ENCODE results near the gene TRAPPC13. TPM values are rescaled to one million over a fixed set of nuclear protein-coding genes. Genes with fewer than 3 reads are reported as not detected.
"Not testable (repeated sequence)": the region's sequence is repeated elsewhere in the genome, so short reads cannot be mapped to it uniquely, and the experiment has no call there.

TRAPPC13 gene
- total RNA-seq, 1 donor from 2014 or later = 29.3 TPM

- DNase-seq (ENCODE audit: low read depth) = not testable (repeated sequence)
These were observed 51.2 kb downstream of the TRAPPC13 start for GRCh38 chr5:65676056-65676455.

GRCh38 chr5:65682148-65682547, 57.3 kb downstream of the TRAPPC13 start:
- DNase-seq (ENCODE audit: low read depth) = no peak

- DNase-seq (ENCODE audit: low read depth) = no peak
These were observed 68.3 kb downstream of the TRAPPC13 start for GRCh38 chr5:65693121-65693520.

GRCh38 chr5:65695162-65695755, 70.4 kb downstream of the TRAPPC13 start:
- peak; percentile 50 for DNase-seq (ENCODE audit: low read depth)

- no peak for DNase-seq (ENCODE audit: low read depth)
These were observed 71.1 kb downstream of the TRAPPC13 start for GRCh38 chr5:65695896-65696295.

GRCh38 chr5:65696892-65697291, 72.1 kb downstream of the TRAPPC13 start:
- DNase-seq (ENCODE audit: low read depth) = no peak

- DNase-seq (ENCODE audit: low read depth) = no peak
These were observed 74.5 kb downstream of the TRAPPC13 start for GRCh38 chr5:65699338-65699737.

GRCh38 chr5:65702036-65702435, 77.2 kb downstream of the TRAPPC13 start:
- DNase-seq (ENCODE audit: low read depth) = no peak

GRCh38 chr5:65704621-65705239, 79.9 kb downstream of the TRAPPC13 start:
- DNase-seq (ENCODE audit: low read depth) = no peak

- DNase-seq (ENCODE audit: low read depth) = no peak
These were observed 82.8 kb downstream of the TRAPPC13 start for GRCh38 chr5:65707663-65708062.

- DNase-seq (ENCODE audit: low read depth) = no peak
These were observed 83.3 kb downstream of the TRAPPC13 start for GRCh38 chr5:65708145-65708544.

Other genes starting within 250 kb of the TRAPPC13 start
- gene ADAMTS6, start 143.1 kb upstream of the TRAPPC13 start, total RNA-seq = 2.7 and 41.8 TPM in 2 replicates
- gene CENPK, start 61.9 kb upstream of the TRAPPC13 start, total RNA-seq = 5.0 and 21.4 TPM in 2 replicates
- 26.4 and 46.4 TPM in 2 replicates for gene PPWD1, start 61.7 kb upstream of the TRAPPC13 start, total RNA-seq
- gene TRIM23, start 694 bp upstream of the TRAPPC13 start, total RNA-seq = 13.2 and 23.9 TPM in 2 replicates
- gene SHLD3, start within 50 bp of the TRAPPC13 start, total RNA-seq = 5.4 and 6.1 TPM in 2 replicates
- 10.0 and 13.5 TPM in 2 replicates for gene SGTB, start 97.1 kb downstream of the TRAPPC13 start, total RNA-seq
- 67.6 and 69.8 TPM in 2 replicates for gene NLN, start 97.2 kb downstream of the TRAPPC13 start, total RNA-seq